Omental fat pad (tissue), 4 donors: ENCODE results near the gene LRRIQ4. TPM values are rescaled to one million over a fixed set of nuclear protein-coding genes. Genes with fewer than 3 reads are reported as not detected.

Experiments
- ATAC-seq: fragments of 150-250 bp; one replicate; pipeline ENCODE4 v1.9.1; 2016; ENCODE audit warnings: mild to moderate bottlenecking, moderate library complexity; ENCODE audit not compliant: low FRiP score
- DNase-seq: peaks from one replicate; pipeline ENCODE4 v3.0.0-alpha.2; 2019; ENCODE audit warnings: low spot score
- total RNA-seq, 4 donors: library from RNA; depleted of rRNA; stranded (reverse); fragments of >200 nt; gene quantifications; one replicate each; pipeline ENCODE4 v1.1.0, GENCODE V29; 2016
- TF ChIP-seq, protein P1 (sequence below), 3 donors: fragments of 450-650 bp; IDR thresholded peaks; one replicate each; pipeline ENCODE4 v1.5.1; 2016 to 2017; ENCODE audit warnings: antibody characterized with exemption in 3 of 3, mild to moderate bottlenecking in 3 of 3, moderate library complexity in 2 of 3

LRRIQ4 gene
- total RNA-seq, 4 donors from 2014 or later = 0.25 TPM; not detected in 3

- ATAC-seq = no peak
- TF ChIP-seq, protein P1, sequence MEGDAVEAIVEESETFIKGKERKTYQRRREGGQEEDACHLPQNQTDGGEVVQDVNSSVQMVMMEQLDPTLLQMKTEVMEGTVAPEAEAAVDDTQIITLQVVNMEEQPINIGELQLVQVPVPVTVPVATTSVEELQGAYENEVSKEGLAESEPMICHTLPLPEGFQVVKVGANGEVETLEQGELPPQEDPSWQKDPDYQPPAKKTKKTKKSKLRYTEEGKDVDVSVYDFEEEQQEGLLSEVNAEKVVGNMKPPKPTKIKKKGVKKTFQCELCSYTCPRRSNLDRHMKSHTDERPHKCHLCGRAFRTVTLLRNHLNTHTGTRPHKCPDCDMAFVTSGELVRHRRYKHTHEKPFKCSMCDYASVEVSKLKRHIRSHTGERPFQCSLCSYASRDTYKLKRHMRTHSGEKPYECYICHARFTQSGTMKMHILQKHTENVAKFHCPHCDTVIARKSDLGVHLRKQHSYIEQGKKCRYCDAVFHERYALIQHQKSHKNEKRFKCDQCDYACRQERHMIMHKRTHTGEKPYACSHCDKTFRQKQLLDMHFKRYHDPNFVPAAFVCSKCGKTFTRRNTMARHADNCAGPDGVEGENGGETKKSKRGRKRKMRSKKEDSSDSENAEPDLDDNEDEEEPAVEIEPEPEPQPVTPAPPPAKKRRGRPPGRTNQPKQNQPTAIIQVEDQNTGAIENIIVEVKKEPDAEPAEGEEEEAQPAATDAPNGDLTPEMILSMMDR (IDR thresholded peaks at IDR 0.05) = no peak
- DNase-seq = no peak
These were observed 25.6 kb upstream of the LRRIQ4 start for GRCh38 chr3:169787120-169787519.

DNA sequence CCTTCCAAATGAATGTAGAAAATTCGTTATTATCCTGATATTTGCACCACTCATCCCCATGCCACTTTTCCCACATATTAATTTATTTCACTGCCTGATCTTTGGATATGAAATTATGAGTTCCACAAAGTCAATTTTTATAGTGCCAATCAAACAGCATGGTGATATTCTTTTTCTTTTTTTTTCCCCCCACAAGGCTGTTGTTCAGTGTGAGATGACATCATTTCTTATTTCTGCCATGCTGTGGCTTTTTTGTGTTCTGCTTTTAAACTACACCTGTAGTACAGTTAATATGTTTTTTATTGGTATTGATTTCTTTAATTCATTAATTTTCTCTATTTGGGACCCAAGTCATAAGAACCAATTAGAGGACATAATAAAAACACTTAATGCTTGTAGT, 24.9 kb upstream of the LRRIQ4 start:
- TF ChIP-seq, protein P1 (IDR thresholded peaks at IDR 0.05) = no peak
- DNase-seq = no peak
- ATAC-seq = no peak

DNA sequence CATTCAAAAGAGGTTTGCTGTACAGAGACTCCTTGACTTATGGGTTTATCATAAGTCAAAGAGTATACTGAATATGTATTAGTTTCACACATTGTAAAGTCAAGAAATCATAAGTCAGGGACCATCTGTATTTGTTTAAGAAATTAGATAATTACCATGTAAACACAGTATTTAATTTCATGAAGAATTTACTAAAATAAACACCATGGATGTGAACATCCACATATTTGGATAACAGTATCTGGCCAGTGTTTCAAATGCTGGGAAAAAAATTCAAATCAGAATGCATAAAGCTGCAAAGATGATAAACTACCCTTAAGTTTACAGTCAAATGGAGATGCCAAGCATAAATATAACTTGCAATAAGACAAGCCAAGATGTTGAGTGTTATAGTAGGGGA, 22.5 kb upstream of the LRRIQ4 start:
- ATAC-seq = no peak
- DNase-seq = no peak
- TF ChIP-seq, protein P1 (IDR thresholded peaks at IDR 0.05) = no peak

GRCh38 chr3:169790687-169791429, 21.8 kb upstream of the LRRIQ4 start:
- TF ChIP-seq, protein P1 (IDR thresholded peaks at IDR 0.05) = no peak
- ATAC-seq = no peak
- no peak for DNase-seq

GRCh38 chr3:169792359-169792758, 20.3 kb upstream of the LRRIQ4 start:
- no peak for ATAC-seq
- TF ChIP-seq, protein P1 (IDR thresholded peaks at IDR 0.05) = no peak

DNA sequence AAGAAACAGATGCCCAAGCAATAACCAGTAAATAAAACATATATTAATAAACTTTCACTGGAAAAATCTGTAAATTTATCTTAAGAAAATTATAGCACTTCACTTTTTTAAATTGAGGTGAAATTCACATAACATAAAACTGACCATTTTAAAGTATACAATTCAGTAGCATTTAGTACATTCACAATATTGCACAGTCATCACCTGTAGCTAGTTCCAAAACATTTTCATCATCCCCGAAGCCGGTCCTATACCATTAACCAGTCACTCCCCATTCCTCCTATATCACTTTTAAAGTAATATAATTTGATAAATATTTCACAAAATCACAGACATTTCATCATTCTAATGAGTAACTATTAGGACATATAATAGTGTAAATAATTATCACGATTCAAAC, 8.0 kb upstream of the LRRIQ4 start:
- no peak for ATAC-seq

More at GRCh38 chr3:169792359-169792758, 20.3 kb upstream of the LRRIQ4 start:
- no peak for DNase-seq

More for the DNA sequence above, 8.0 kb upstream of the LRRIQ4 start:
- TF ChIP-seq, protein P1 (IDR thresholded peaks at IDR 0.05) = no peak
- no peak for DNase-seq
